ENCODE measurements around the gene ATP11A. TPM values are rescaled to one million over a fixed set of nuclear protein-coding genes. Genes with fewer than 3 reads are reported as not detected.

ATP11A gene
- total RNA-seq, 2 donors from 2014 or later, result 10.9 to 89.3 TPM

DNA sequence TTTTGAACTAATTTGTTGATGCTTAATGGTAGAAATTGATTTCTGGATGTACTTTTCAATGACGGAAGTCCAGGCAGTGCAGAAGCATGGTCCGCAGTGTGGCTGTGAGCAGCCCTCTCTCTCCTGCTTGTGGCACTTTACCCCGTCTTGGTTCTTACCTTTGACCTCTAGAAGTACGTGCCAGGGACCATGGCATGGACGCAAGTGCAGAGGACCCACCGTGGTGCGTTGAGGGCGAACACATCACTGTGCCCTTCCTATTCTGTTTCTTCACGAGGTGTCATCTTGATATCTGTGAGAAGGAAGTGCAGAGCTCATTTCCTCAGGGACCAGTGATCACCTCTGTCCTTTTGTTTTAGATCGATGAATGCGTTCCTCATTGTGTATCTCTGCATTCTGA is 135.2 kb downstream of the ATP11A start:
- no peak for TF ChIP-seq CTCF (IDR thresholded peaks at IDR 0.05)
- TF ChIP-seq POLR2AphosphoS5 (IDR thresholded peaks at IDR 0.05), result no peak
- no peak for TF ChIP-seq POLR2A (IDR thresholded peaks at IDR 0.05)
- DNase-seq (ENCODE audit: low spot score), result no peak
- H3K9me3 ChIP-seq, result no peaks in the 10 kb centered on the region
- H3K4me1 ChIP-seq (replicated peaks), result no peaks in the 10 kb centered on the region
- no peak overlapping the region for H3K27ac ChIP-seq
- H3K4me3 ChIP-seq, result no peak overlapping the region
- peaks cover 0 to 4% of the 10 kb centered on the region in 2 donors for H3K36me3 ChIP-seq
- intact Hi-C loops (cut with DNase I), result no loop called here
- 96% methylated on average over 11 of the region's 11 CpGs for WGBS
- no peaks in the 10 kb centered on the region for H3K27me3 ChIP-seq (replicated peaks; ENCODE audit: insufficient read depth)

GRCh38 chr13:112825875-112826274 is 136.0 kb downstream of the ATP11A start:
- Histone ChIP-seq H3K4me3 (no peak overlapping the region), H3K9me3 (no peaks in the 10 kb centered on the region), H3K27me3 (replicated peaks; ENCODE audit: insufficient read depth) (no peaks in the 10 kb centered on the region), H3K27ac (no peak overlapping the region), H3K36me3 (no peaks in the 10 kb centered on the region), H3K4me1 (replicated peaks) (no peaks in the 10 kb centered on the region)
- WGBS, result 98% methylated on average over 6 of the region's 6 CpGs
- intact Hi-C loops (cut with DNase I), result no loop called here
- no peak for DNase-seq (ENCODE audit: low spot score)
- no peak for TF ChIP-seq CTCF (IDR thresholded peaks at IDR 0.05)

- DNase-seq (ENCODE audit: low spot score), result no peak
- TF ChIP-seq POLR2AphosphoS5 (IDR thresholded peaks at IDR 0.05) (no peak), POLR2A (IDR thresholded peaks at IDR 0.05) (no peak), CTCF (IDR thresholded peaks at IDR 0.05) (no peak)
- intact Hi-C loops (cut with DNase I), result no loop called here
- no peak overlapping the region for H3K27ac ChIP-seq
- 92% methylated on average over 14 of the region's 14 CpGs for WGBS
- no peaks in the 10 kb centered on the region for H3K36me3 ChIP-seq
- H3K9me3 ChIP-seq, result no peaks in the 10 kb centered on the region
- no peaks in the 10 kb centered on the region for H3K4me1 ChIP-seq (replicated peaks)
- no peak overlapping the region for H3K4me3 ChIP-seq
- no peaks in the 10 kb centered on the region for H3K27me3 ChIP-seq (replicated peaks; ENCODE audit: insufficient read depth)
Measured at GRCh38 chr13:112826565-112826964, 136.7 kb downstream of the ATP11A start.

- Histone ChIP-seq H3K4me3 (no peak overlapping the region), H3K9me3 (no peaks in the 10 kb centered on the region), H3K27ac (no peak overlapping the region), H3K4me1 (replicated peaks) (no peaks in the 10 kb centered on the region), H3K27me3 (replicated peaks; ENCODE audit: insufficient read depth) (no peaks in the 10 kb centered on the region), H3K36me3 (no peaks in the 10 kb centered on the region)
- no peak for TF ChIP-seq POLR2A (IDR thresholded peaks at IDR 0.05)
- no peak for DNase-seq (ENCODE audit: low spot score)
- intact Hi-C loops (cut with DNase I), result no loop called here
- 93% methylated on average over 19 of the region's 19 CpGs for WGBS
Measured at GRCh38 chr13:112828082-112828699, 138.4 kb downstream of the ATP11A start.

GRCh38 chr13:112828756-112829155 is 138.9 kb downstream of the ATP11A start:
- TF ChIP-seq POLR2AphosphoS5 (IDR thresholded peaks at IDR 0.05) (no peak), CTCF (IDR thresholded peaks at IDR 0.05) (no peak), POLR2A (IDR thresholded peaks at IDR 0.05) (no peak)
- Histone ChIP-seq H3K4me3 (no peak overlapping the region), H3K4me1 (replicated peaks) (no peaks in the 10 kb centered on the region), H3K27ac (no peak overlapping the region), H3K27me3 (replicated peaks; ENCODE audit: insufficient read depth) (no peaks in the 10 kb centered on the region), H3K36me3 (no peaks in the 10 kb centered on the region), H3K9me3 (no peaks in the 10 kb centered on the region)
- 94% methylated on average over 15 of the region's 15 CpGs for WGBS
- DNase-seq (ENCODE audit: low spot score), result no peak
- intact Hi-C loops (cut with DNase I), result no loop called here
